Fibroblast of pulmonary artery (primary cell): ENCODE results near the gene DENND1A.

Experiments
- DNase-seq: peaks from one replicate; pipeline ENCODE4 v3.0.0-alpha.2; 2010; ENCODE audit warnings: low read depth
- H3K4me3 ChIP-seq: replicated peaks from 2 replicates; pipeline ENCODE4 v1.5.1; 2011; ENCODE audit warnings: low read depth, mild to moderate bottlenecking, control low read depth, low read length, moderate library complexity
- TF ChIP-seq, protein P1 (sequence below): IDR thresholded peaks from 2 replicates; pipeline ENCODE4 v1.5.1; 2011; ENCODE audit warnings: mild to moderate bottlenecking, control low read depth, low read length, inconsistent platforms; ENCODE audit errors: missing control alignments

Gene DENND1A

DNA sequence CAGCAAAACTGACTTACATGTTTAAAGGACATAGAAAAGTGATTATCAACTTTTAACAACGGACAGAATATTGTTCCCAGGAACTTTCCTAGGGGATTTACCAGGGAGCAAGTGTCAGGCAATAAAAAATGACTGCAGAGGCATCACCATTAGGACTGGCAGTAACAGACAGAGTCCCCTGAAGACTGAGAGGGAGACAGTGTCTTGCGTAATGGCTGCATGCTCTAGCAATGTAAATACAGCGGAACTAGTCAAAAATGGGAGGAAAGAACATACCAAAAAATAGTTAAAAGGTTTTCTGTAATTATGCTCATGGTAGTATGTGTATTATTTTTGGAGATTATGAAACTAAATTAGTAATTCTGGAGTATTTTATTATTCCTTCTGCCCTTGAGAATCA lies 392.1 kb downstream of the DENND1A start:
- DNase-seq, result no peak
- H3K4me3 ChIP-seq, result no peak overlapping the region
- TF ChIP-seq, protein P1, sequence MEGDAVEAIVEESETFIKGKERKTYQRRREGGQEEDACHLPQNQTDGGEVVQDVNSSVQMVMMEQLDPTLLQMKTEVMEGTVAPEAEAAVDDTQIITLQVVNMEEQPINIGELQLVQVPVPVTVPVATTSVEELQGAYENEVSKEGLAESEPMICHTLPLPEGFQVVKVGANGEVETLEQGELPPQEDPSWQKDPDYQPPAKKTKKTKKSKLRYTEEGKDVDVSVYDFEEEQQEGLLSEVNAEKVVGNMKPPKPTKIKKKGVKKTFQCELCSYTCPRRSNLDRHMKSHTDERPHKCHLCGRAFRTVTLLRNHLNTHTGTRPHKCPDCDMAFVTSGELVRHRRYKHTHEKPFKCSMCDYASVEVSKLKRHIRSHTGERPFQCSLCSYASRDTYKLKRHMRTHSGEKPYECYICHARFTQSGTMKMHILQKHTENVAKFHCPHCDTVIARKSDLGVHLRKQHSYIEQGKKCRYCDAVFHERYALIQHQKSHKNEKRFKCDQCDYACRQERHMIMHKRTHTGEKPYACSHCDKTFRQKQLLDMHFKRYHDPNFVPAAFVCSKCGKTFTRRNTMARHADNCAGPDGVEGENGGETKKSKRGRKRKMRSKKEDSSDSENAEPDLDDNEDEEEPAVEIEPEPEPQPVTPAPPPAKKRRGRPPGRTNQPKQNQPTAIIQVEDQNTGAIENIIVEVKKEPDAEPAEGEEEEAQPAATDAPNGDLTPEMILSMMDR, result no peak

DNA sequence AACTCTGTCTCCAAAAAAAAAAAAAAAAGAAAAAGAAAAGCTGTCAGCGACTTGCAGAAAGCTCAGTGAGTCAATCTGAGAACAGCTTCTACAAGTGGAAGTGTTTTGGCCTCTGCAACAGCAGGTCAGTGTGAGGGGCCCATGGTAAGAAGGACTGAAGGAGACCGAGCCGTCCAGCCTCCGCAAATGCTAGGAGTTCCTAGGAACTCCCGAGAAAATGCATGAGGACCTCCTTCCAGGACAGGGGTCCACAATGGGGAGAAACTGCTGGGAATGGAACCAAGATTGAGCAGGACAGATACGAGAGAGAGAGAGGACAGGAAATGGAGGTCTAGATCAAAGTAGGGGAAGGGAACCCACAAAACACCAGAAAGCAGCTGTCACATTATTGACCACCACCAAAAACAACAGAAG lies 393.5 kb downstream of the DENND1A start:
- TF ChIP-seq, protein P1, result no peak
- DNase-seq, result no peak
- no peak overlapping the region for H3K4me3 ChIP-seq

DNA sequence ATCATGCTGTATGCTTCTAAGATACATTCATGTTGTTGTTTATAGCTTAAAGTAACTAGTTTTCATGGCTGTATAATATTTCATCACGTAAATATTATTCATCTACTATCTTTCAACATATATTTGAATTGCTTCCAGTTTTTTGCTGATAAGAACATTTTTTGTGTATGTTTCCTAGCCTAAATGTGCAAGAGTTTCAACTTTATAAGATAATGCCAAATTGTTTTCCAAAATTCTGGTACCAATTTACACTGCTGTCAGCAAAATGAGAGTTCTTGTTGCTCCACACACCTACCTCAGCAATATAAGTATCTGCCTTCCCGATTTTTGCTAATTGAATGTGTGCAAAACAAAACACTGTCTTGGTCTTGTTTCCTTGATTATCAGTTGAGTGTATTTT lies 395.6 kb downstream of the DENND1A start:
- TF ChIP-seq, protein P1, result no peak
- no peak for DNase-seq
- H3K4me3 ChIP-seq, result no peak overlapping the region

DNA sequence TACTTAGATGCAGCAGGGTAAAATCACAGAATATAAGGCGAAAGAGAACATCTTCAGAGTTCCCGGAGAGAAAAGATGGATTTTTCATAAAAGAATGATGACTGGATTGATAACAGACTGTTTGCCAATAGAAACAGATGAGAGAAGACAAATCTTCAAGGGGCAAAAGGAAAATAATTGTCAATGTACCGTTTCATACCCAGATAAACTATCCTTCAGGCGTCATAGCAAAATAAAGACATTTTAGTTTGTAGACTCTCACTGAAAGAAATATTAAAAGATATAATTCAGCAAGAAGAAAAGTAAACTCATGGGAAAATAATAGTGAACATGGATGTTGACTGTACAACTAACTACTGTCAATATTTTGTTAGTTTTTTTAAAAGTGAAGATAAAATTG lies 399.7 kb downstream of the DENND1A start:
- H3K4me3 ChIP-seq, result no peak overlapping the region
- TF ChIP-seq, protein P1, result no peak
- DNase-seq, result no peak

DNA sequence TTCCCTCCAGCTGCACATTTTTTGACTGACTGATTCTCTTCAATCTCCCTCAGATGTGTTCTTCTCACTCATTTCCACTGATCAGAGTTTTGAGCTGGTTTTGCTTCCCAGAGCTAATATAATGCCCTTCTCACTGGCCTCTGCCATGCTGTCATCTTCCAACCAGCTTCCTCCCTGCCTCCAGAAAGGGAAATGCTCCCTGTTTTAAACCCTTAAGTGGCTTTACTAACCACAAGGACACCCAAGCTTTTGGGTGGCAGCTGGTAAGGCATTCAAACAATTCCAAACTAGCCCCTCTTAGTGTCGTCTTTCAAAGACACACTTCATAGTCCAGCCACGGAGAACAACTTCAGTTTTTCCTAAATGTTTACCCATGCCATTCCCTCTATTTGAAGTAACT lies 401.4 kb downstream of the DENND1A start:
- H3K4me3 ChIP-seq, result no peak overlapping the region
- DNase-seq, result no peak
- TF ChIP-seq, protein P1, result no peak

DNA sequence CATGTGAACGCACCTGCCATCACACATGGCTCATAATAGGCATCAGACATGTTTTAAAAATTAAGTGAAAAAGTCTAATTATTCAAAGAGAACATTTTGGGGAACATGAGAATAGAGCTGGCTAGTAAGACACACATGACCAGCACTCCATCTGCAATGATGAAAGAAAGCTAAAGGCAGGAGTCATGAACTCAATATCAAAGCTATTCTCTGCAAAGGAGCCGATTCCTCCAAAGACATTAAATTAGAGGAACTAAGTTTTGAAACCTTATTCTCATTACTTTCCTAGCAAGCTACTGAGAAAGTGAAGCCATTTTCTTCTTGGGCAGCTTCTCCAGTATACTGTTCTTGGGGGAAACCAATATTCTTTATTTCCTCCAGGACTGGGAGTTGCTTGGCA lies 401.9 kb downstream of the DENND1A start:
- no peak for DNase-seq
- H3K4me3 ChIP-seq, result no peak overlapping the region
- TF ChIP-seq, protein P1, result no peak

DNA sequence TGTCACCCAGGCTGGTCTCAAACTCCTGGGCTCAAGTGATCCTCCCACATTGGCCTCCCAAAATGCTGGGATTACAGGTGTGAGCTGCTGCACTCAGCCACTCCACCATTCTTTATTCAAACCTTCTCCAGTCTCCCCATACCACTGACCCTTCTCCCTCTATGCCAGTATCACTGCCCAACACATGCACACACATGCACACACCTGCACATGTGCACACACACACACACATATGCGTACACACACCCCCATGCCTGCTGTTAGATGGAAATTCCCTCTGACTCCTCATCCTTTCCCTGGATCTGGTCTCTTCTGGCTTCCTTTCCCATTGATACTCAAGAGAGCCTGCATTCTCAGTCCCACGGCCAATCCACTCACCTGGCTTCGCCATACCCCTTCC lies 404.0 kb downstream of the DENND1A start:
- H3K4me3 ChIP-seq, result no peak overlapping the region
- TF ChIP-seq, protein P1, result no peak
- no peak for DNase-seq
